ENCODE data around the gene RNH1.

Gene RNH1

DNA sequence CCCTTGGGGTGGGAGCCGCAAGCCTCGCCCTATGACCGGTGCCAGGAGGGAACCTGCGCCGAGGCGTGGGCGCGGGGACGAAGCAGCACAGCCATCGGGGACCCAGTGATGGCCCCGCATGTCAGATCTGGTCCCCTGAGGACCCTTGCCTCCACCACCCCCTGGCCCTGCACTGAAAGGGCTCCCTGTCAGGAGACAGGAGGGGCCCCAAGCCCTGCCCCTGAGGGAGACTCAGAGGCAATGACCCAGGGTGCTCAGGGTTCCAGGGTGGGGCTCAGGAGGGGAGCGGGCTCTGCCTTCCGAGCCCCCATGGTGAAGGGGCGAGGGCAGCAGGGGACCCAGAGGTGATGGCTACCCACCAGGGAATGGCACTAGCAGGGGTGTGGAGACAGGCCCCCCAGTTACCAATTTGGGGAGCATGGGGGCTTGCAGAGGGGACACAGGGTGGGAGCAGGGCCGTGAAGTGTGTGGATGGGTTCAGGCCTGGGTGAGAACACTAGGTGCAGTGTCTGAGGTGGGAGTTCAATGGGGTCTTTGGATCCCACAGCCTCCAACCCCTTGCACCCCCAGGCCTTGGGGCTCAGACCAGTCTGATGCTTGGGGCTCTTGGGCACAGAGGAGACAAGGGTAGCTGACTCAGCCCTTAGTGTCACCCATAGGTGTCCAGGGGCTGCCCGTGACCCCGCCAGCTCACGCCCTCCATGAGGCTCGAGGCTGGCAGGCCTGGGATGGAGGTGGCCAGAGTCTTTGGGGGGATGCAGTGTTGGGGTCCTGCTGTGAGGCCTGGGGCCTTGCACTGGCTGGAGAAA is 30.8 kb upstream of the RNH1 start:
- DNase-seq (ENCODE audit: low spot score): no peak

DNA sequence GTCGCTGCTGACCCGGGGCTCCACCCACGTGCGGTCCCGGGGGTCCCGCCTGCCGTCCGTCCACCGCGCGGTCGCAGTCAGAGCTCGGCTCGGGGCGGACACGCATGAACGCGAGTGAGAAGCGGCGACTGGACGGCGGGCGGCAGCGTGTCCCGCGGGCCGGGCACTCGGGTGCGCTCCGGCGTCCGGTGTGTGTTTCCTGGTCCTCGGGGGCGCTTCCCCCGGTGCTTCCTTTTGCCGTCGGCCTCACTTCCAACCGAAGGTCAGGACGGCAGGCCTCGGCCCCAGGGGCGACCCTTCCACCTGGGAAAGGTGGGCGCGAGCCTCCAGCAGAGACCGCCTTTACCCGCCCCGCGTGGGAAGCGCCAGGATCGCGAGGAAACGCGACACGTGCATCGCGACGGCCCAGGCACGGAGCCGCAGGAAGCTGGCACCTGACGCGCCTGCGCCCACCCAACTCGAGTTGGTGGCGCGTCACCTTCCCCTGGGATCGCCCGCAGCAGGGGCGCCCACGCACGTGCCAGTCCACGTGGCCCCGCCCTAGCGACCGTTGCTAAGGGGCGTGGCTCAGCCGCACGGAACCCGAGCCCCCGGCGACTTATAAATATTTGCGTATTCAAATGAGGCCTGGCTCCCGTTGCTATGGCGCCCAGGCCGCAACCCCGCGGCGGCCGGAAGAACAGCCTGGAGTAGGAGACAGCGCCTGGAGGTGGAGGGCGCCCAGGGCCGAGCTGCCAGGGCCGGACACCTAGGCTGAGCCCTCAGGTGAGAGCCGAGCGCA is 30.0 kb upstream of the RNH1 start, which contains the start of gene LRRC56:
TSS of gene LRRC56 (plus strand) at position 687 of the 781 bp plus-strand sequence. CDS start 3,158 bp downstream, outside the sequence.
- peak; percentile 99 for DNase-seq (ENCODE audit: low spot score)

GRCh38 chr11:535519-536454 is 28.7 kb upstream of the RNH1 start, which contains the start of gene HRAS:
Gene HRAS, minus strand, starts transcription at chr11:535576.
- peak; percentile 99 for DNase-seq (ENCODE audit: low spot score)

- no peak for DNase-seq (ENCODE audit: low spot score)
Measured at GRCh38 chr11:535210-535518, 28.1 kb upstream of the RNH1 start.

DNA sequence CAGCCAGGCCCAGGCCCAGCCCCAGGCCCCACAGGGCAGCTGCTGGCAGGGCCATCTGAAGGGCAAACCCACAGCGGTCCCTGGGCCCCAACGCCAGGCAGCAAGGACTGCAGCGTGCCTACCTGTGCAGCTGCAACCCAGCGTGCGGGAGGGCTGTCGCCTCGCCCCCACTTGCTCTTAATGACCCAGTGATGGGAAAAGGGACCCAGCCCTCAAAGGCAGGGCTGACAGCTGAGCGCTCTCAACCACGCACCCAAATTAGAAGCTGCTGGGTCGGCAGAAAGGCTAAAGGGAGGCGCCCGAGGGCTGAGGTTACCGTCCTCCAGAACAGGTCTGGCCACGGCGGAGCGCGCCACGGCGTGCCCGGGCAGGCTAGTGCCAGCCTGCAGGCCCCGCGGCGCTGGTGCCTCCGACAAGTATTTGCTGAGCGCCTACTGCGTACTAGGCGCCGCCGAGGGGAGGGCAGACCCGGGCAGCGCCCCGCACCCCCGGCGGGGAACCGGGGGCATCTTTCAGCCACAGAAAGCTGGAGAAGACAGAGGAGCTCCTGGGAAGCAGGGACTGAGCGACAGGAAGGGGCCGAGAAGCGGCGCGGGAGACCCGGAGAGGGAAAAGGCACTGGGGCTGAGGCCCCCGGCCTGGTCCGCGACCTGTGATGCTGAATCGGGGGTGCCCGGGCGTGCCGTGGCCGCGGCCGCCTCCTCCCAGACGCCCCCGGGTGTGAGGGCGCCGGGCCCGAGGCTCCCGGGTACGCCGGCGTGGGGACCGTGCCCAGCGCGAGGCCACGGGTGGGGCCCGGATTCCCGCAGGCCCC is 27.6 kb upstream of the RNH1 start:
- no peak for DNase-seq (ENCODE audit: low spot score)

DNA sequence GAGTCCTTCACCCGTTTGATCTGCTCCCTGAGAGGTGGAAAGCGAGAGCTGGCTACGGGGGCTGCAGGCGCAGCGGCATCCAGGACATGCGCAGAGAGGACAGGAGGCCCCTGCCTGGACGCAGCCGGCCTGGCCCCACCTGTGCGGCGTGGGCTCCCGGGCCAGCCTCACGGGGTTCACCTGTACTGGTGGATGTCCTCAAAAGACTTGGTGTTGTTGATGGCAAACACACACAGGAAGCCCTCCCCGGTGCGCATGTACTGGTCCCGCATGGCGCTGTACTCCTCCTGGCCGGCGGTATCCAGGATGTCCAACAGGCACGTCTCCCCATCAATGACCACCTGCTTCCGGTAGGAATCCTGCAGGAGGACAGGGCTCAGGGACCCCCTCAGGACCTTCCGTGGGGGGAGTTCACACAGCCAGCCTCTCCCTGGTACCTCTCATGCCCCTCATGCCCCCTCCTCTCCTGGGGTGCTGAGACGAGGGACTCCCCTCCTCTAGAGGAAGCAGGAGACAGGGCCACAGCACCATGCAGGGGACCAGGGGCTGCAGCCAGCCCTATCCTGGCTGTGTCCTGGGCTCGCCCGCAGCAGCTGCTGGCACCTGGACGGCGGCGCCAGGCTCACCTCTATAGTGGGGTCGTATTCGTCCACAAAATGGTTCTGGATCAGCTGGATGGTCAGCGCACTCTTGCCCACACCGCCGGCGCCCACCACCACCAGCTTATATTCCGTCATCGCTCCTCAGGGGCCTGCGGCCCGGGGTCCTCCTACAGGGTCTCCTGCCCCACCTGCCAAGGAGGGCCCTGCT is 26.7 kb upstream of the RNH1 start:
- DNase-seq (ENCODE audit: low spot score): no peak

DNA sequence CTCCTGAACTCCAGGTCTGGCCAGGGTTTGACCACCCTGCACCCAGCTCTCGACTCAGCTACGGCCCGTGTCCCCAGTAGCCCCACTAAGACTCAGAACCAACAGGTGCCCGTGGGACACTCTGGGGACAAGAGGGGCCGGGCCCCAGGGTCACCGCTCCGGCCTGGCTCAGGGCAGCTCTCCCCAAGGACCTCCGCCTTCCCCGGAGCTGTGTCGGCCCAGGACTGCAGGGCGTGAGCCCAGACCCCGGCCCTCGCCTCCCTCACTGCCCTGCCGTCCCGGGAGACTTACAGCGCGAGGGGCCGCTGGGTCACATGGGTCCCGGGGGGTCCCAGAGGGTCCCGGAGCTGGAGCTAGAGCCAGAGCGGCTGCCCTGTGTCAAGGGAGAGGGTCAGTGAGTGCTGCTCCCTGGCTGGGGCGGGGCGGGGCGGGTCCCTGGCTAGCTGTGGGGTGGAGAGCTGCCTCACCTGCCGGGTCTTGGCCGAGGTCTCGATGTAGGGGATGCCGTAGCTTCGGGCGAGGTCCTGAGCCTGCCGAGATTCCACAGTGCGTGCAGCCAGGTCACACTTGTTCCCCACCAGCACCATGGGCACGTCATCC is 26.0 kb upstream of the RNH1 start:
- no peak for DNase-seq (ENCODE audit: low spot score)

- DNase-seq (ENCODE audit: low spot score): no peak
Measured at GRCh38 chr11:532527-532985, 25.5 kb upstream of the RNH1 start.

DNA sequence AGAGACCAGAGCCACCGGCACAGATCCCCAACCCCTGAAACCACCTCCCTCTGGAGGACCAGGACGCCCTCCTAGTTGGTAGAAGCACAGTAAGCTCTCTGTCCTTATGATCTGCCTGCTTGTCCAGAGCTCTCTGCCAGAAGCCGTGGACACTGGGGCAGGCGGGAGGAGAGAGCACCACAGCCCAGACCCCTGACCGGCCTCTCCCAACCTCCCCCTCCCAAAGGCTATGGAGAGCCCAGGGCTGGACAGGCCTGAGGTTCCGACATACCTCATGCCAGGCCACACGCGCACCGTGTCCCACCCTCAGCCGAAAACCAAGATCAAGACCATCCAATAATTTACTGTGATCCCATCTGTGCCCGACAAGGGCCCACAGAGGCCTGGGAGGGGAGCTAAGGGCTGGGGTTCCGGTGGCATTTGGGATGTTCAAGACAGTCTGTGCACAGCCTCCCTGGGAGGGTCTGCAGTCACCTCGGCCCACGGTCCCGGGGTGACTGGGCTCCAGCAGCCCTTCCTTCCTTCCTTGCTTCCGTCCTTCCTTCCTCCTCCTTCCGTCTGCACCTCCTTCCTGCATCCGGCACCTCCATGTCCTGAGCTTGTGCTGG is 25.0 kb upstream of the RNH1 start:
- no peak for DNase-seq (ENCODE audit: low spot score)

DNA sequence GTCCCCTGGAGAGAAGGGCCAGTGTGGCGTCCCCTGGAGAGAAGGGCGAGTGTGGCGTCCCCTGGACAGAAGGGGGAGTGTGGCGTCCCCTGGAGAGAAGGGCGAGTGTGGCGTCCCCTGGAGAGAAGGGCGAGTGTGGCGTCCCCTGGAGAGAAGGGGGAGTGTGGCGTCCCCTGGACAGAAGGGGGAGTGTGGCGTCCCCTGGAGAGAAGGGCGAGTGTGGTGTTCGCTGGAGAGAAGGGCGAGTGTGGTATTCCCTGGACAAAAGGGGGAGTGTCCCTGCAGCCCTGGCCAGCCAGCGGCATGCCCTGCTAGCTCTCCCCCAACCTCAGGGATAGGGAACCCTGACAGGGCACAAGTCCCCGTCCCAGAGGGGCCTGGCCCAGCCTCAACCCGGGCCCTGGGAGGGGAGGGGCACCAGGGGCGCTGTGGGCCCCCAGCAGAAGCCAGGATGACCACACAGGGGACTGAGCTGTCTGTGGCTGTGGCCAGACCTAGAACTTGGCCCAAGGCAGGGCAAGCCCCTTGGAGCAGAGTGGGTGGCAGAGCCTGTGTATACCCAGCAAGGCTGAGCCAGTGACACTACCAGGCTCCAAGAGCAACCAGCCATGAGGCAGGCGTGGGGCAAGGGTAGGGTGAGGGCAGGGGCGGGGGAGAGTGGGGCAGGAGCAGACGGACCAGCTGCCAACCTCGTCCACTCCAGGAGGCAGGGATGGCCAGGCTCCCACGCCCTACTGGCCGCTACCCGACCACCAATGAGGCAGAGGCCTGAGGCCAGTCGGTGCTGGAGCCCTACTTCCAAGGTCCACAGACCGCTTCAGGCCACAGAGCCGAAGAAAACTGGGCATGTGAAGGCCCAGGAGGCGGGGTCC is 24.2 kb upstream of the RNH1 start:
- DNase-seq (ENCODE audit: low spot score): no peak

DNA sequence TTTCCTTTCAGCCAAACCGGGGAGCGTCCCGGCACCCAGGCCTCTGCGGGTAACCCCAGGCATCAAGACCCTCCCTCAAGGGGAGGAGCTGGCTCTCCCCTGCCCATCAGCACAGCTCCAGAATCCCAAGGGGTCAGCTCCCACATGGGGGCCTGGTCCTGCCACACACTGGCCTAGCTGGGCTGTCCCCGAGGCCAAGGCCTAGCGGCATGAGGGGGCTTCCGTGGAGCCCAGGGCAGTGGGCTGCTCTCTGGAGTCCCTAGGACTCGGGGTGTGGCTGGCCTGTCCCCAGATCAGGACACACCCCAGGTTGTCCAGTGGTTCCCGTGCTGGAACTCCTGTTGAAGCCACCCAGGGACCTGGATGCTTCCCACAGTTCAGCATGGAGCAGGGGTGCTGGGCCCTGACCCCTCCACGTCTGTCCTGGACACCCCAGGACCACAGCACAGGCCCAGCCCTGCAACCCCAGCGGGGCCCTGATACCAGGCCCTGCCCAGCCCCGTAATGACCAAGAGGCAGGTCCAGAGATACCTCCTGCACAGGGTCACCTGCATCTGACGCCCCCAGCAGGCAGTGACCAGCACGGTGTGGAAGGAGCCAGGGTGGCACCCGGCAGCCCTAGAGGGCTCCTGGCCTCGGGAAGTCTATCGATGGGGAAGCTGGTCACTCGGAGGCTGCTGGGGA is 22.8 kb upstream of the RNH1 start:
- DNase-seq (ENCODE audit: low spot score): no peak

GRCh38 chr11:528815-529727 is 22.0 kb upstream of the RNH1 start:
- DNase-seq (ENCODE audit: low spot score): no peak

GRCh38 chr11:528166-528814 is 21.2 kb upstream of the RNH1 start:
- DNase-seq (ENCODE audit: low spot score): no peak

DNA sequence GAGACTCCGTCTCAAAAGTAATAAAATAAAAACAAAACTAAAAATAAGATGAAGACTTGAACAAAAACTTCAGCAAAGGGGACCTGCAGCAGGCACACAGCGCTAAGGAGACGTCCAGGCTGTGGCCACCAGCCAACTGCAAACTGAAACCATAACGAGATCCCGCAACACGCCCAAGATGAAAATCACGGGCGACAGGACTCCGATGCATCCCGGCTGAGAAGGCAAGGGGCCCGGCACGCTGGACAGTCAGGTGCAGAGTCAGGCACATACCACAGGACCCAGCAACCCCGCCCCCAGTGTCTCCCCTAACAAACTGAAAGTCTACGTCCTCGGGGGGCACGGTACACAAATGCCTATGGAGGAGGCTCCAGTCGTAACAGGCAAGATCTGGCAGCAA is 19.1 kb upstream of the RNH1 start:
- DNase-seq (ENCODE audit: low spot score): no peak

- DNase-seq (ENCODE audit: low spot score): no peak
Measured at GRCh38 chr11:521177-521688, 14.2 kb upstream of the RNH1 start.

All from COLO829 (cell line).